Stimulated activated CD8-positive, alpha-beta memory T cell treated with anti-CD3 and anti-CD28 coated beads, Interleukin-12 subunit alpha, Interleukin-12 subunit beta, amount 100 ng/mL, for 24 hours (primary cell): ENCODE results near the gene KLRK1.
"Not testable (repeated sequence)": the region's sequence is repeated elsewhere in the genome, so short reads cannot be mapped to it uniquely, and the experiment has no call there.

ENCODE experiments used
- DNase-seq: peaks from one replicate; pipeline ENCODE4 v3.0.0-alpha.2; 2020; ENCODE audit errors: extremely low read depth

Gene KLRK1

DNA sequence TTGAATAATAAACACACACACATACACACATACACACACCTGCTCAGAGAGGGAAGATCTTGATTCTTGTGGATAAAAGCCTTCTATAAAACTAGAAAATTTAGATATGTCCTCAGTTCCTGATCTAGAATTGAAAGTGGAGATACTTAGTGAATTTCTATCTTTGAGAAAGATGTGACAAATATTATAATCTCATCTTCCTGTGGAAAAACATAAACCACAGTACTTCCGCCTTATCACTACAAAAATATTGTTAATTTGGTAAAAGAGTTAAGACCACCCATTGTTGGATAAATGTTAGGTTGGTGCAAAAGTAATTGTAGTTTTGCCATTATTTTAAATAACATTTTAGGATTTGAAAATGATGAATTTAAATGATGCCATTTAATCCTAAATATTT, at the start of gene KLRK1:
KLRK1 (minus strand) TSS at position 138 of the 400 bp plus-strand sequence. CDS start 1,231 bp downstream, outside the sequence.
- DNase-seq: no peak

GRCh38 chr12:10437601-10438000, 47.8 kb upstream of the KLRK1 start:
- DNase-seq: not testable (repeated sequence)

DNA sequence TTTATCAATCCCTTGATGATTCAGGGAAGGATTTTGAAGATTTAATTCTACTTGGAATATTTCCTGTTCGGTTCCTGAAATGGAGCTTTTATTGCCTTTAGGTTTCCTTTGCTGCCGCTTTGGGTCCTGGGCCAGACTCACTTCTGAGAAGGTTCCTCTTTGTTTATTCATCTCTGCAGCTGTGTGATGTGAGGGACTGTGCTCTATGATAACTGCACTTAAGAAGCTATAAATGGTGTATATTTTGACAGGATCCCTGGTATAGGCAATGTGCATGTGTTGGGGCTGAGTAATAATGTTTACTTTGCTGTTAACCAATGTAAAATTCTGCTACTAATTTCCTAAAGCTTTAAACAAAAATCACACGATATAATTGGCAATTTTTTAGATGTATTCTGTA, 46.0 kb upstream of the KLRK1 start, which contains the start of gene KLRC2:
KLRC2 (minus strand) TSS at position 195 of the 400 bp plus-strand sequence; CDS start at position 171, 24 bp downstream.
- not testable (repeated sequence) for DNase-seq

DNA sequence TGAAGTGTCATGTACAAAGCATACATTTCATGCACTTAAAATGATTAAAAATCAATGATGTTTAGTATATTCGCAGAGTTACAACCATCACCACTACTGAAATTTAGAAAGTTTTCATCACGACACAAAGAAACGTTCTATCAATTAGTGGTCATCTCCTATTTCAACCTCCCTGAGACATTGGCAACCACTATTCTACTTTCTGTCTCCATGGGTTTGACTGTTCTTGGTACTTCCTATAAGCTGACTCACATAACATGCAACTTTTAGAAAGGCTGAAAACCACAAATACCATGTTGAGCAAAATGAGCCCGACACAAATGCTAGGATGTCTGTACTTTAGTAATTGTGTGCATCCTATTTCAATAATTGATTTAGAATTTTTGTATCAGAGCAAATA, 40.8 kb upstream of the KLRK1 start:
- not testable (repeated sequence) for DNase-seq

DNA sequence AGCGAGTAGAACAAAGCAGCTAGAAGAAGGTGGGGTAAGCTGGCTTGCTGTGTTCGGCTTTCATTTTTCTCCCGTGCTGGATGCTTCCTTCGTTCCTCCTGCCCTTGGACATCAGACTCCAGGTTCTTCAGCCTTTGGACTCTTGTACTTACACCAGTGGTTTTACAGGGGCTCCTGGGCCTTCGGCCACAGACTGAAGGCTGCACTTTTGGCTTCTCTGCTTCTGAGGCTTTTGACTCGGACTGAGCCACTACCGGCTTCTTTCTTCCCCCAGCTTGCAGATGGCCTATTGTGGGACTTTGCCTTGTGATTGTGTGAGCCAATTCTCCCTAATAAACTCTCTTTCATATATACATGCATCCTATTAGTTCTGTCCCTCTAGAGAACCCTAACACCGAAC, 36.1 kb upstream of the KLRK1 start:
- DNase-seq: not testable (repeated sequence)

DNA sequence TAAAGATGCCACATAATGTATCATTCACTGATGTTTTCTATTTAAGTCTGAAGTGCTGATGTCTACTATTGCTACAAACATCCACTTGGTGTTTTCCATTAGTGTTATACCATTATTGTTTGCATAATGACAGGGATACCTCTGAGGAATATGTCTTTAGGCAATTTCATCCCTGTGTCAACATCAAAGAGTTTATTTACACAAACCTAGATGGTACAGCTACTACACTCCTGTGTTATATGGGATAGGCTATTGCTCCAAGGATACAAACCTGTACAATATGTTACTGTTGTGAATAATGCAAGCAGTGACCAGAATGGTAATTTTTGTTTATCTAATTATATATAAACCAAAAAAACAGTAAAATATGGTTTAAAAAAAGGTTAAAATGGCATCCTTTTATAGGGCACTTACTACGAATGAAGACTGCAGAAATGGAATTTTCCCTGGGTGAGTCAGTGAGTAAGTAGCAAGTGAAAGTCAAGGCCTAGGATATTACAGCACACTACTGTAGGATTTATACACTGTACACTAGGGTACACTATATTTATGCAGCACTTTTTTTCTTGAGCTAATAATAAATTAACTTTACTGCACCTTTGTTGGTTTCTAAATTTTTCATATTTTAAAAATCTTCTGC, 34.5 kb upstream of the KLRK1 start:
- not testable (repeated sequence) for DNase-seq

DNA sequence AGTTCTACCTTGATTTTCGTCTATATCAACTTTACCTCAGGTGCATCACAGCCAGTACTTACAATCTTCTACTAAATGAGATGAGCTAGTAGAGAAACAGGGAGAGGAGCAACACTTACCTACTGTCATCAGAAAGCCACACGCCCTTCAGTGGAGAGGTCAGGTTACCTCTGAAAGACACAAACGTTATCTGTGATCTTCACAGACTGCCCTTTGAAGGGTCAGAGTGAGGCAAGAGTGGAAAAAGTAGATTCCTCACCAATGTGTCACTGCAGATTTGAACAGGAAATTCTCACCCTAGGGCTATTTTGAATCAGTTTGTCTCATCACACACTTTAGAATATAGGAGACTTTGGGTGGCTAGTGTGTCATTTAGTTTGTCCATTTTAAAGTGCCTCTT, 32.3 kb upstream of the KLRK1 start:
- DNase-seq: not testable (repeated sequence)

GRCh38 chr12:10420334-10420733, 30.5 kb upstream of the KLRK1 start, which contains the start of gene KLRC3:
KLRC3 (minus strand) TSS chr12:10420595; CDS start chr12:10420550, 45 bp downstream.
- not testable (repeated sequence) for DNase-seq

GRCh38 chr12:10409392-10409791, 19.6 kb upstream of the KLRK1 start, which contains the start of gene KLRC4:
KLRC4 (minus strand) TSS chr12:10409757; CDS start chr12:10409575, 182 bp downstream.
- no peak for DNase-seq

DNA sequence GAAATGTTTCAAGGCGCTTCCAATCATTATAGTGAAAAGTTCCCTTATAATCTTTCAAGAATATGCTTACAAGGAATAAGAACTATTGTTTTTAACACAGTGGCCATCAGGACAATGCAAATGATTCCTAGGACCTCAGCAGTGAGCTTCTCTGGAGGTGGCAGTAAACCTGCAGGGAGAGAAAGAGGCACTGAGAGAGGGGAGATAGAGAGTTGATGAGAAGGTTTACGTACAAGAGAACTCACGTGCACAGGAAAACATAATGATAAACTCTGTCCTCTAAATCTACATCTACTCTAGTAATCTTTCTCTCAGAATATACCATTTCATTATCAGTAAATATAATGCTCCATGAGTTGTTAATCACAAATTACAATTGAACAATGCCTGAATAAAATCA, 19.0 kb upstream of the KLRK1 start:
- no peak for DNase-seq

DNA sequence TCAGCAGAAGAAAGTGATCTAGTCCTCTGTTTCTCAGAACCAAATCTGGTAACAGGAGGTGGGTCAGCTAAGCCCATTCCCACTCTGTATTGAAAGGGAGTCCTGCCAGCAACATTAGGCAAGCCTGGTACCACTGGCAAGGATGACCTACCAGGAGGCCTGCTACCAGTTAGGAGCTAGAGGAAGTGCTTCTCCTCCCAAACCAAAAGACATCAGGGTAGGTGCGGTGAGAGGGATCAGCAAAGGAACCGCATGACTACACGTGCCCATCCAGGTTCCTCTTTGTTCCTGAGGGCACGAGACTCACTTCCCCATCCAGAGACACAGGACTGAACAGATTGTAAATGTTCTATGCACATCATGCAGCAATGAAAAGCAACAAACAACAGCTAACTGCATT, 16.9 kb upstream of the KLRK1 start:
- no peak for DNase-seq

DNA sequence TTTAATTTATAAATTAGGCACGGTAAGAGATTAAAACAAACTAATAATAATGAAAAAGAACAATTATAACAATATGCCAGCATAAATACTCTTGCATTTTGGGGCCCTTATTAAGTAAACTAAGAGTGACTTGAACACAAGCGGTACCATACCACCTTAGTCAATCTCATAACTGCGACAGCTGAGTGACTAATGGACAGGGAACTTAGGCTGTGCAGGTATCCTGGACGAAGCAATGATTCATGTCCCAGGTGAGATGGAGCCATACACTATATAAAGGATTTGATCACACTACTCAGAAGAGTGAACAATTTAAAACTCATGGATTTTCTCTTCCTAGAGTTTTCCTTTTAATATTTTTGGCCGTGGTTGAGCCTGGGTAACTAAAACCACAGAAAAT, 15.5 kb upstream of the KLRK1 start:
- no peak for DNase-seq

DNA sequence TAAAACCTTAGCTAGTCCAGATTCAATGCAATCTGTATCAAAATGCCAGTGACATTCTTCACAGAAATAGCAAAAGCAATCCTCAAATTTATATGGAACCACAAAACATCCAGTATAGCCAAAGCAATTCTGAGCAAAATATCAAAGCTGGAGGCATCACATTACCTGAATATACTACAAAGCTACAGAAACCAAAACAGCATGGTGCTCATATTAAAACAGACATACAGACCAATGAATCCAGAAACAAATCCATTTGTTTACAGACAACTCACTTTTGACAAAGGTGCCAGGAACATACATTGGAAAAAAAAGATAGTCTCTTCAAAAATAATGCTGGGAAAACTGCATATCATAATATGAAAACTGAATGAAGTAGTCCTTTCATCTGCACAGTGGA, 15.0 kb upstream of the KLRK1 start:
- DNase-seq: no peak

DNA sequence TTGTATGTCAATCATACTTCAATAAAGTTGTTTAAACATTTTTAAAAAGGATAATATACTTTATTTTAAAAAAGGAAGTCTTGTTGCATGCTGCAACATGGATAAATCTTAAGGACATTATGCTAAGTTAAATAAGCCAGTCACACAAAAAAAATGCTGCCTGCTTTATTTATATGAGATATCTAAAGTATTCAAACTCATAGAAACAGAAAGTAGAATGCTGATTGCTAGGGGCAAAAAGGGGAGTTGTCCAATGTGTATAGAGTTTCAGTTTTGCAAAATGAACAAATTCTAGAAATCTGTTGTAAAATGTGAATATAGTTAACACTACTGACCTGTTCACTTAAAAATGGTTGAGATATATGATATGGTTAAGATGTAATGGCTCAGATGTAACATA, 11.0 kb upstream of the KLRK1 start:
- DNase-seq: no peak

DNA sequence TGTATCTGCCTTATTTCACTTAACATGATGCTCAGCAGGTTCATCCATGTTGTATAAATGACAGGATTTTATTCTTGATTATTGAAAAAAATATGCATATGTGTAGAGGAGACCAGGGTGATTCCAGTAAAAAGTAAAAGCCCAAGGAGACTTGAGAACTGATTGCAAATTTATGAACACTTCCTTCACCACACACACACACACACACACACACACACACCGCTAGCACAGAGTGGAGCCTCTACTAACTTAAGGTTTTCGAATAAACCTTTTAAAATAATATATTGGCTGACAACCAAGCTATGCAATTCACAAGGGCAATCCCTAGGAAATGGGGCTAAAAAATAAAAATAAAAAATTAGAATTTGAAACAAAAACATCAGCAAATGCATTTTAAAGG, 8.3 kb upstream of the KLRK1 start:
- no peak for DNase-seq

- DNase-seq: no peak
Observed at GRCh38 chr12:10397296-10397695, 7.5 kb upstream of the KLRK1 start.

- not testable (repeated sequence) for DNase-seq
Observed at GRCh38 chr12:10396176-10396575, 6.3 kb upstream of the KLRK1 start.

GRCh38 chr12:10395390-10395998, 5.7 kb upstream of the KLRK1 start:
- DNase-seq: no peak

DNA sequence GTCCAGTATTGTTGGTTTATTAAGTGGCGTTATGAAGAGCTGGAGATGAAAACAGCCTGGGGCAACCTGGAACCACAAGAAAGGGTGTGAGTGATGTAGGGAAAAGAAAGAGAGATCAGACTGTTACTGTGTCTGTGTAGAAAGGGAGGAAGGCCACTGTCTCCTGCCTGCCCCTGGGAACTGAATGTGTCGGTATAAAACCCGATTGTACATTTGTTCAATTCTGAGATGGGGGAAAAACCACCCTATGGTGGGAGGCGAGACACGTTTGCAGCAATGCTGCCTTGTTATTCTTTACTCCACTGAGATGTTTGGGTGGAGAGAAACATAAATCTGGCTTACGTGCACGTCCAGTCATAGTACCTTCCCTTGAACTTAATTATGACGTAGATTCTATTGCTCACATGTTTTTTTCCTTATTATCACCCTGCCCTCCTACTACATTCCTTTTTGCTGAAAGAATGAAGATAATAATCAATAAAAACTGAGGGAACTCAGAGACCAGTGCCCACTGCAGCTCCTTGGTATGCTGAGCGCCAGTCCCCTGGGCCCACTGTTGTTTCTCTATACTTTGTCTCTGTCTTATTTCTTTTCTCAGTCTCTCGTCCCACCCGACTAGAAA, 4.8 kb upstream of the KLRK1 start:
- not testable (repeated sequence) for DNase-seq

DNA sequence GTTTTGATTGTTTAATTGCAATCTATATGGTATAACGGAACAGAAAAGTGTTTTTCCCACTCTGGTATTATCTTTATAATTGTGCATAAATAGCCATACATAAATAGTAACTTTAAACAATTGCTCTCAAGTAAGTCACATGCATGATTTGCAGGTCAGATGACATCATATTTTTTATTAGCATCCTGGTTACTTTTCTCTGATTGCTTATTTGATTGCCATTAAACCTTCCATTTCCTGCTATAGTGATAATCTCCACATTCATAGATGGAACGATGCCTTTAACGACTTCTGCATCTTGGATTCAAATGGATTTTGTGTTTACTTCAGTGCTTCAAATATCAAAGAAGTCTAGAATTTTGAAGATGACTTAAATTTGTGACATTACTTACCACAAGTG, 3.5 kb upstream of the KLRK1 start:
- no peak for DNase-seq

DNA sequence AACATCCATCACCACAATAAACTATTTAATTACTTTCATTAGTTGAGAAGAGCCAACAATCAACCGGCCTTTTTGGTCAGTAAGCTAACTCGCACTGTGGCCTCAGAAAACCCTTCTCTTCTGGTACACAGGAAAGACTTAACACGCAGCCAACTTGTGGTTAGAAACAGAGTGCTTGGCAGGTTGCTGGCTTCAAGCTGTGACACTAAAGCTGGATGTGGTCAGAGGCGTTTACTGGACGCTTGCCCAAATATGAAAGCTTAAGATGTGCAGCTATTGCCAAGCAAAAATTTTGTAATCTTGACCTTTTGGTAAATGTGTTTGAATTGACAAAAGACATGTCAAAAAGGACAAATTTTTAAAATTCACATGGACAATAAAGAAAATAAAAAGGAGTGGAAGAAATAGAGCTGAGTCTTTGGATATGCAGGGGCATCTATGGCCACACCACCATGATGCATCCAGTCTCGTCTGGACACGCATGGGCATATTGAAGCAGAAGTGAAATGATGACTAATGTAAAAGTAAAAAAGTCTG, 2.6 kb upstream of the KLRK1 start:
- no peak for DNase-seq

DNA sequence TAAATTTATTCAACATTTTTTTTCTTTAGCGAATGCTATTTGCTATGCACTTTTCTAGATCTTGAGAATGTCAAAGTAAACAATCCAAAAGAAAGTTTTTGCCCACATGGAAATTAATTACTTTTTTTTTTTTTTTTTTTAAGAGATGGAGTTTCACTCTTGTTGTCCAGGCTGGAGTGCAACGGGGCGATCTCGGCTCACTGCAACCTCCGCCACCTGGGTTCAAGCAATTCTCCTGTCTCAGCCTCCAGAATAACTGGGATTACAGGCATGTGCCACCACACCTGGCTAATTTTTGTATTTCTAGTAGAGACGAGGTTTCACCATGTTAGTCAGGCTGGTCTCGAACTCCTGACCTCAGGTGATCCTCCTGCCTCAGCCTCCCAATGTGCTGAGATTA, 1.1 kb upstream of the KLRK1 start:
- DNase-seq: not testable (repeated sequence)
